HK-2 (cell line): ENCODE measurements around the gene USP47.

Source experiments
- DNase-seq: peaks from one replicate; pipeline ENCODE4 v3.0.0-alpha.2; 2018; ENCODE audit not compliant: unreplicated experiment

The USP47 gene

GRCh38 chr11:11966354-11966741 is 124.6 kb downstream of the USP47 start:
- no peak for DNase-seq

- peak; percentile 63 for DNase-seq
Measured at GRCh38 chr11:11966826-11967668, 125.3 kb downstream of the USP47 start.

GRCh38 chr11:11967669-11968510 is 126.1 kb downstream of the USP47 start:
- DNase-seq, result no peak

GRCh38 chr11:11968511-11969280 is 126.9 kb downstream of the USP47 start:
- no peak for DNase-seq

GRCh38 chr11:11969380-11970215 is 127.8 kb downstream of the USP47 start:
- DNase-seq, result no peak

GRCh38 chr11:11970556-11970955 is 128.8 kb downstream of the USP47 start:
- DNase-seq, result no peak

GRCh38 chr11:11971906-11972547 is 130.3 kb downstream of the USP47 start:
- no peak for DNase-seq

- no peak for DNase-seq
Measured at GRCh38 chr11:11972730-11973341, 131.1 kb downstream of the USP47 start.

- DNase-seq, result no peak
Measured at GRCh38 chr11:11973361-11973800, 131.6 kb downstream of the USP47 start.

- DNase-seq, result no peak
Measured at GRCh38 chr11:11973866-11974265, 132.1 kb downstream of the USP47 start.

- no peak for DNase-seq
Measured at GRCh38 chr11:11975201-11976092, 133.7 kb downstream of the USP47 start.

GRCh38 chr11:11976481-11977127 is 134.8 kb downstream of the USP47 start:
- DNase-seq, result no peak

GRCh38 chr11:11977206-11977938 is 135.6 kb downstream of the USP47 start:
- peak; percentile 75 for DNase-seq

- no peak for DNase-seq
Measured at GRCh38 chr11:11978098-11978637, 136.4 kb downstream of the USP47 start.

- no peak for DNase-seq
Measured at GRCh38 chr11:11978792-11979487, 137.2 kb downstream of the USP47 start.

- no peak for DNase-seq
Measured at GRCh38 chr11:11979488-11980117, 137.8 kb downstream of the USP47 start.

- DNase-seq, result no peak
Measured at GRCh38 chr11:11980200-11980599, 138.4 kb downstream of the USP47 start.
